NCI-H1930 (cell line): ENCODE results near the gene SLC13A1.

ENCODE experiments used
- DNase-seq, 2 experiments: peaks; one replicate each; lab custom pipeline; 2025; lab: John Stamatoyannopoulos, UW

SLC13A1 gene

GRCh38 chr7:123198111-123198510 is 1.7 kb downstream of the SLC13A1 start:
- no peak for DNase-seq

- DNase-seq, result no peak
These were observed 6.5 kb downstream of the SLC13A1 start for GRCh38 chr7:123193235-123193634.

- no peak for DNase-seq
These were observed 8.6 kb downstream of the SLC13A1 start for GRCh38 chr7:123191132-123191531.

GRCh38 chr7:123190109-123190831 is 9.5 kb downstream of the SLC13A1 start:
- DNase-seq, result no peak

- no peak for DNase-seq
These were observed 14.0 kb downstream of the SLC13A1 start for GRCh38 chr7:123185756-123186155.

GRCh38 chr7:123184271-123184670 is 15.5 kb downstream of the SLC13A1 start:
- DNase-seq, result no peak

GRCh38 chr7:123183431-123183830 is 16.3 kb downstream of the SLC13A1 start:
- no peak for DNase-seq

- no peak for DNase-seq
These were observed 22.3 kb downstream of the SLC13A1 start for GRCh38 chr7:123177442-123177841.

- no peak for DNase-seq
These were observed 29.2 kb downstream of the SLC13A1 start for GRCh38 chr7:123170333-123171246.

GRCh38 chr7:123169065-123169464 is 30.7 kb downstream of the SLC13A1 start:
- DNase-seq, result no peak

GRCh38 chr7:123157606-123158005 is 42.2 kb downstream of the SLC13A1 start:
- no peak for DNase-seq

- DNase-seq, result no peak
These were observed 44.2 kb downstream of the SLC13A1 start for GRCh38 chr7:123155571-123155970.

- DNase-seq, result peak; percentile 70 to 76
These were observed 45.4 kb downstream of the SLC13A1 start for GRCh38 chr7:123154231-123154860.

- DNase-seq, result no peak
These were observed 48.3 kb downstream of the SLC13A1 start for GRCh38 chr7:123151443-123151842.

GRCh38 chr7:123148813-123149212 is 51.0 kb downstream of the SLC13A1 start:
- DNase-seq, result no peak

GRCh38 chr7:123143252-123144006 is 56.3 kb downstream of the SLC13A1 start:
- DNase-seq, result no peak

GRCh38 chr7:123140561-123140960 is 59.2 kb downstream of the SLC13A1 start:
- no peak for DNase-seq

- DNase-seq, result no peak
These were observed 63.8 kb downstream of the SLC13A1 start for GRCh38 chr7:123135960-123136359.

- no peak for DNase-seq
These were observed 65.8 kb downstream of the SLC13A1 start for GRCh38 chr7:123133924-123134323.

GRCh38 chr7:123131961-123132360 is 67.8 kb downstream of the SLC13A1 start:
- DNase-seq, result no peak

GRCh38 chr7:123131556-123131955 is 68.2 kb downstream of the SLC13A1 start:
- peak in 1 of 2 experiments; percentile 28 for DNase-seq

- no peak for DNase-seq
These were observed 68.6 kb downstream of the SLC13A1 start for GRCh38 chr7:123131140-123131539.
